Stimulated activated CD8-positive, alpha-beta memory T cell treated with anti-CD3 and anti-CD28 coated beads, Interleukin-4, amount 100 ng/mL, for 24 hours (primary cell): ENCODE results near the gene TMBIM1.

Source experiments
- DNase-seq: peaks from one replicate; pipeline ENCODE4 v3.0.0-alpha.2; 2020; ENCODE audit warnings: low read depth

The TMBIM1 gene

GRCh38 chr2:218271865-218272530 lies 20.3 kb downstream of the TMBIM1 start:
- no peak for DNase-seq

GRCh38 chr2:218271487-218271797 lies 20.9 kb downstream of the TMBIM1 start:
- DNase-seq, result no peak

GRCh38 chr2:218270721-218271486 lies 21.4 kb downstream of the TMBIM1 start:
- DNase-seq, result no peak

- peak; percentile 99 for DNase-seq
Observed at GRCh38 chr2:218269900-218270720, 22.2 kb downstream of the TMBIM1 start, which contains the start of the genes AAMP and PNKD. TSS of gene AAMP (minus strand) at chr2:218270137. CDS start at chr2:218270086, 51 bp downstream. TSS of gene PNKD (plus strand) at chr2:218270519. CDS start at chr2:218270536, 17 bp downstream.

GRCh38 chr2:218267259-218267658 lies 25.0 kb downstream of the TMBIM1 start:
- no peak for DNase-seq

GRCh38 chr2:218266316-218266979 lies 25.9 kb downstream of the TMBIM1 start:
- no peak for DNase-seq

- no peak for DNase-seq
Observed at GRCh38 chr2:218265626-218266025, 26.7 kb downstream of the TMBIM1 start.

GRCh38 chr2:218264773-218265561 lies 27.3 kb downstream of the TMBIM1 start:
- DNase-seq, result no peak

GRCh38 chr2:218263817-218264641 lies 28.3 kb downstream of the TMBIM1 start:
- no peak for DNase-seq

GRCh38 chr2:218262631-218263586 lies 29.4 kb downstream of the TMBIM1 start:
- DNase-seq, result no peak

- no peak for DNase-seq
Observed at GRCh38 chr2:218262237-218262600, 30.1 kb downstream of the TMBIM1 start.

- no peak for DNase-seq
Observed at GRCh38 chr2:218261423-218262236, 30.7 kb downstream of the TMBIM1 start.

GRCh38 chr2:218260742-218261422 lies 31.4 kb downstream of the TMBIM1 start, which contains the start of gene GPBAR1:
TSS of gene GPBAR1 (plus strand) at chr2:218261015. CDS start at chr2:218262725, 1,710 bp downstream.
- DNase-seq, result no peak

GRCh38 chr2:218260166-218260565 lies 32.1 kb downstream of the TMBIM1 start:
- DNase-seq, result no peak

GRCh38 chr2:218259099-218259961 lies 33.0 kb downstream of the TMBIM1 start:
- no peak for DNase-seq

- DNase-seq, result peak; percentile 50
Observed at GRCh38 chr2:218257390-218257981, 34.8 kb downstream of the TMBIM1 start.
